GM12878 (cell line): ENCODE data around the gene FMOD. TPM values are rescaled to one million over a fixed set of nuclear protein-coding genes. Genes with fewer than 3 reads are reported as not detected.
A peak's percentile ranks its signal among the peaks of the same experiment; 100 is the strongest.

Source experiments
- ATAC-seq: fragments of 200-7000 bp; cut with Tn5 transposase; 3 replicates; pipeline ENCODE4 v1.9.1; 2020; ENCODE audit warnings: mild to moderate bottlenecking, moderate library complexity
- BruUV-seq: library from RNA; stranded (reverse); fragments of 400-500 nt; replicated peaks from 2 replicates; lab custom pipeline; 2021; lab: Mats Ljungman, UMichigan
- CTCF ChIA-PET: fragments of 300-600 bp; sonication (Branson Sonifier 250); formaldehyde crosslinking; extraction: SDS; loops from one replicate; lab custom pipeline; 2021; ENCODE audit warnings: inconsistent platforms; lab: Yijun Ruan, JAX
- POLR2A ChIA-PET: fragments of 350-600 bp; formaldehyde crosslinking; extraction: SDS; loops from one replicate; lab custom pipeline; 2021; ENCODE audit warnings: inconsistent platforms; lab: Charles Lee
- RAD21 ChIA-PET: fragments of 300-600 bp; sonication (Branson Sonifier 250); formaldehyde crosslinking; loops from one replicate; lab custom pipeline; 2023; ENCODE audit warnings: antibody characterized with exemption; ENCODE audit not compliant: unreplicated experiment; lab: Charles Lee
- SMC1A ChIA-PET: fragments of 300-600 bp; sonication (Branson Sonifier 250); formaldehyde crosslinking; loops from one replicate; lab custom pipeline; 2023; ENCODE audit not compliant: unreplicated experiment, uncharacterized antibody; lab: Charles Lee
- DNase-seq: peaks from one replicate; pipeline ENCODE4 v3.0.0-alpha.2; 2011; ENCODE audit warnings: low read depth, low spot score
- FAIRE-seq: peaks from 3 replicates; lab custom pipeline; 2011; peaks lifted over from hg19 to GRCh38; lab: Jason Lieb, UNC
- H2AFZ ChIP-seq: 2 replicates; pipeline ENCODE4 v1.6.0; 2011; ENCODE audit warnings: low read depth, low read length, control low read depth; ENCODE audit not compliant: control insufficient read depth
- H3K27ac ChIP-seq: 2 replicates; pipeline ENCODE4 v1.5.1; 2011; ENCODE audit warnings: control low read depth; ENCODE audit not compliant: control insufficient read depth, insufficient read depth
- H3K27me3 ChIP-seq, 2 experiments: replicated peaks in 1 of 2; 2 replicates each; pipeline versions ENCODE4 v1.6.0 to v1.6.1; 2011; ENCODE audit warnings: low read length in 1 of 2; ENCODE audit not compliant: control insufficient read depth in 2 of 2, insufficient read depth in 2 of 2
- H3K36me3 ChIP-seq, 2 experiments: 2 replicates each; pipeline ENCODE4 v1.5.1; 2011; ENCODE audit warnings: low read length in 1 of 2; ENCODE audit not compliant: control insufficient read depth in 2 of 2, insufficient read depth in 2 of 2
- H3K4me1 ChIP-seq: 2 replicates; pipeline ENCODE4 v1.6.1; 2011; ENCODE audit warnings: mild to moderate bottlenecking, low read length, moderate library complexity, mixed read lengths; ENCODE audit not compliant: control insufficient read depth, insufficient read depth
- H3K4me2 ChIP-seq: 2 replicates; pipeline ENCODE4 v1.6.0; 2011; ENCODE audit warnings: control low read depth; ENCODE audit not compliant: control insufficient read depth, insufficient read depth
- H3K4me3 ChIP-seq: fragments of 200-600 bp; sonication (generic); 2 replicates; pipeline ENCODE4 v1.5.1; 2016
- H3K79me2 ChIP-seq: 2 replicates; pipeline ENCODE4 v1.6.0; 2011; ENCODE audit warnings: low read length; ENCODE audit not compliant: control insufficient read depth, insufficient read depth
- H3K9ac ChIP-seq: 2 replicates; pipeline ENCODE4 v1.8.0; 2011; ENCODE audit warnings: low read length, control low read depth, mixed read lengths; ENCODE audit not compliant: control insufficient read depth, insufficient read depth
- H3K9me3 ChIP-seq: replicated peaks from 3 replicates; pipeline ENCODE4 v1.5.1; 2011; ENCODE audit warnings: mild to moderate bottlenecking, low read length; ENCODE audit not compliant: control insufficient read depth, insufficient read depth
- H4K20me1 ChIP-seq: 2 replicates; pipeline ENCODE4 v1.6.0; 2011; ENCODE audit not compliant: control insufficient read depth, insufficient read depth
- EZH2 ChIP-seq: IDR thresholded peaks from 2 replicates; pipeline ENCODE4 v1.6.1; 2012; ENCODE audit warnings: low read depth, mild to moderate bottlenecking, control low read depth, inconsistent platforms, low read length, borderline replicate concordance; ENCODE audit not compliant: control insufficient read depth
- GATAD2B ChIP-seq: fragments of 450-650 bp; conservative IDR thresholded peaks from 2 replicates; pipeline ENCODE4 v1.6.1; 2017; ENCODE audit warnings: low read depth, mild to moderate bottlenecking, moderate library complexity
- IKZF1 ChIP-seq: fragments of 450-650 bp; conservative IDR thresholded peaks from 2 replicates; pipeline ENCODE4 v1.6.1; 2017; ENCODE audit warnings: antibody characterized with exemption, mild to moderate bottlenecking
- IKZF2 ChIP-seq, 2 experiments: fragments of 450-650 bp; IDR thresholded peaks; 2 replicates each; pipeline ENCODE4 v1.6.1; 2017; ENCODE audit warnings: mild to moderate bottlenecking in 2 of 2, moderate library complexity in 2 of 2
- IRF5 ChIP-seq: fragments of 450-650 bp; IDR thresholded peaks from 2 replicates; pipeline ENCODE4 v1.6.1; 2017; ENCODE audit warnings: borderline replicate concordance
- LARP7 ChIP-seq: fragments of 450-650 bp; IDR thresholded peaks from 2 replicates; pipeline ENCODE4 v1.6.1; 2017; ENCODE audit warnings: mild to moderate bottlenecking
- MLLT1 ChIP-seq: fragments of 450-650 bp; IDR thresholded peaks from 2 replicates; pipeline ENCODE4 v1.6.1; 2016; ENCODE audit warnings: mild to moderate bottlenecking
- MTA2 ChIP-seq: fragments of 450-650 bp; IDR thresholded peaks from 2 replicates; pipeline ENCODE4 v1.6.1; 2016; ENCODE audit warnings: low read depth, mild to moderate bottlenecking, moderate library complexity
- NFIC ChIP-seq: IDR thresholded peaks from 2 replicates; pipeline ENCODE4 v1.6.1; 2012; ENCODE audit warnings: low read depth, mild to moderate bottlenecking, inconsistent platforms, low read length, moderate library complexity
- NR2C1 ChIP-seq: fragments of 450-650 bp; IDR thresholded peaks from 2 replicates; pipeline ENCODE4 v1.6.1; 2017; ENCODE audit warnings: antibody characterized with exemption, mild to moderate bottlenecking, moderate library complexity
- NR2F1 ChIP-seq: fragments of 450-650 bp; conservative IDR thresholded peaks from 2 replicates; pipeline ENCODE4 v1.6.1; 2017; ENCODE audit warnings: mild to moderate bottlenecking
- RAD21 ChIP-seq: IDR thresholded peaks from 2 replicates; pipeline ENCODE4 v1.6.1; 2011; ENCODE audit warnings: mild to moderate bottlenecking, low read depth, low read length, moderate library complexity; ENCODE audit not compliant: insufficient read depth
- SPI1 ChIP-seq: IDR thresholded peaks from 2 replicates; pipeline ENCODE4 v1.6.1; 2011; ENCODE audit warnings: low read depth, mild to moderate bottlenecking, low read length, moderate library complexity, borderline replicate concordance; ENCODE audit not compliant: insufficient read depth
- ZNF687 ChIP-seq: fragments of 450-650 bp; IDR thresholded peaks from 2 replicates; pipeline ENCODE4 v1.6.1; 2017; ENCODE audit warnings: mild to moderate bottlenecking, moderate library complexity
- WGBS: methylation state at CpG from one replicate; pipeline ENCODE4 v1.1.6; 2016; ENCODE audit warnings: low lambda C conversion rate; ENCODE audit not compliant: insufficient replicate concordance, insufficient coverage; ENCODE audit errors: missing lambda C conversion rate; 5-methylcytosine and 5-hydroxymethylcytosine counted together
- in situ Hi-C: fragments of 300-500 bp; cut with MboI; formaldehyde crosslinking; loops from 9 replicates; pipeline ENCODE4 v1.14.3; 2018; ENCODE audit warnings: mixed read lengths
- intact Hi-C: fragments of 100-400 bp; cut with micrococcal nuclease; formaldehyde crosslinking; loops from one replicate; pipeline ENCODE4 v1.14.2; 2022; ENCODE audit not compliant: unreplicated experiment
- polyA plus RNA-seq, 11 experiments: library from polyadenylated mRNA; depleted of rRNA in 4 of 11; unstranded in 6 of 11; stranded (reverse) in 5 of 11; fragments of >200 nt; fragmentation: Nextera tagmentation in 4 of 11; fragmentation: Illumina TruSeq in 1 of 11; extraction: Ambion mirVana in 4 of 11; extraction: Trizol in 1 of 11; gene quantifications; 1 replicate in 1 of 11; 2 replicates in 10 of 11; pipeline versions ENCODE4 v1.2.1 to v1.2.3, GENCODE V29; 2011 to 2016; ENCODE audit warnings: inconsistent platforms in 2 of 11, missing spikeins in 2 of 11, low read depth in 1 of 11
- total RNA-seq, 4 experiments: library from RNA; depleted of rRNA in 3 of 4; stranded (reverse); fragments of >200 nt in 3 of 4; fragmentation: Illumina TruSeq in 1 of 4; extraction: Trizol in 1 of 4; gene quantifications; 2 replicates each; pipeline versions ENCODE4 v1.2.1 to v1.2.3, GENCODE V29; 2013 to 2021

Gene FMOD
- total and polyA plus RNA-seq, 10 of the 15 experiments (the other 5 are each of a cell fraction or from before 2014, with no cell fraction given): 0.03 to 0.26 (median 0.11) TPM; not detected in 7

- SMC1A ChIA-PET: interaction anchor here (1.1 to 3.3 kb wide), 3 partner anchors 19 to 66 kb away, joined by 3 to 15 read pairs (median 5); no protein-coding TSS in a partner anchor
- Histone ChIP-seq H3K27ac (no peak overlapping the region), H2AFZ (no peak overlapping the region), H3K79me2 (no peaks in the 10 kb centered on the region), H4K20me1 (no peaks in the 10 kb centered on the region), H3K9me3 (peaks cover 3% of the 10 kb centered on the region; the same call in 2 of the 3 replicates), H3K27me3 (peaks cover 0 to 5% of the 10 kb centered on the region in 2 experiments; a peak in 3 of 4 replicates), H3K36me3 (no peaks in the 10 kb centered on the region), H3K9ac (no peak overlapping the region)
- WGBS: 0% methylated on average over 6 of the region's 6 CpGs
- DNase-seq (no peak), ATAC-seq (peak; percentile 91), FAIRE-seq (no peak)
- TF ChIP-seq LARP7: 0 out of 2 replicates have a peak, but pooled peaks have one; percentile 34
- peak; percentile 37; the same call in 1 of the 2 replicates for TF ChIP-seq NR2C1
- peak; percentile 85 for TF ChIP-seq SPI1
- no peak for TF ChIP-seq IRF5
- TF ChIP-seq RAD21: no peak
- TF ChIP-seq EZH2: no peak
- no peak for TF ChIP-seq MLLT1
- peak; percentile 75 for TF ChIP-seq ZNF687
- TF ChIP-seq GATAD2B: 0 out of 2 replicates have a peak, but pooled peaks have one; percentile 26
- TF ChIP-seq NR2F1: peak; percentile 74
- peak in 1 of 2 experiments; percentile 30; a peak in 2 of 4 replicates for TF ChIP-seq IKZF2 (IDR thresholded peaks at IDR 0.05)
- TF ChIP-seq IKZF1: peak; percentile 47; the same call in 1 of the 2 replicates
- no peak for TF ChIP-seq NFIC
- peak; percentile 45; the same call in 1 of the 2 replicates for TF ChIP-seq MTA2
- TF ChIP-seq, all 136 proteins: peak for 9
- intact Hi-C loops: no loop called here
- ChIA-PET RAD21 (interaction anchor here (0.8 to 1.7 kb wide), 6 partner anchors 19 to 126 kb away, joined by 3 to 7 read pairs (median 4); no protein-coding TSS in a partner anchor), CTCF (interaction anchor here (1.0 to 15.0 kb wide), 6 partner anchors 8 to 95 kb away, joined by 3 to 184 read pairs (median 6); no protein-coding TSS in a partner anchor), POLR2A (interaction anchor here (0.7 to 2.0 kb wide), 6 partner anchors 15 to 68 kb away, joined by 3 to 9 read pairs (median 4); no protein-coding TSS in a partner anchor)
- H3K4me3 ChIP-seq: no peak overlapping the region
- in situ Hi-C loops: no loop called here
- BruUV-seq: no TSS peak
- no peak overlapping the region for H3K4me2 ChIP-seq
- no peaks in the 10 kb centered on the region for H3K4me1 ChIP-seq
Measured at GRCh38 chr1:203361945-203362719, 11.2 kb upstream of the FMOD start.
